Endothelial cell of umbilical vein (primary cell): ENCODE results near the gene LAG3.

Source experiments
- EZH2 ChIP-seq: IDR thresholded peaks from 2 replicates; pipeline ENCODE4 v1.6.1; 2012; ENCODE audit warnings: borderline replicate concordance, low read depth, mild to moderate bottlenecking, moderate library complexity, low read length, inconsistent platforms; ENCODE audit not compliant: severe bottlenecking
- FOS ChIP-seq: IDR thresholded peaks from 2 replicates; pipeline ENCODE4 v1.6.1; 2011; ENCODE audit warnings: mild to moderate bottlenecking, low read length, moderate library complexity, borderline replicate concordance; ENCODE audit not compliant: insufficient read depth
- JUN ChIP-seq: IDR thresholded peaks from 2 replicates; pipeline ENCODE4 v1.6.1; 2011; ENCODE audit warnings: borderline replicate concordance, low read depth; ENCODE audit not compliant: insufficient read length, insufficient read depth
- MYC ChIP-seq: IDR thresholded peaks from one replicate; pipeline ENCODE4 v1.6.1; 2011; ENCODE audit warnings: mild to moderate bottlenecking, low read depth, low read length
- POLR2A ChIP-seq: IDR thresholded peaks from 2 replicates; pipeline ENCODE4 v1.6.1; 2012; ENCODE audit warnings: low read depth, mild to moderate bottlenecking, control low read depth, low read length
- POLR2AphosphoS5 ChIP-seq: IDR thresholded peaks from 2 replicates; pipeline ENCODE4 v1.6.1; 2012; ENCODE audit warnings: low read depth, mild to moderate bottlenecking, control low read depth, low read length, moderate library complexity; ENCODE audit not compliant: insufficient read depth
- TF ChIP-seq, protein P1 (sequence below), 2 donors: IDR thresholded peaks; 1 replicate in 1 of 2; 2 replicates in 1 of 2; pipeline ENCODE4 v1.5.1; 2011; ENCODE audit warnings: low read length in 2 of 2, mild to moderate bottlenecking in 2 of 2, moderate library complexity in 2 of 2, control low read depth in 1 of 2, inconsistent platforms in 1 of 2, low read depth in 1 of 2; ENCODE audit not compliant: insufficient read depth in 1 of 2; ENCODE audit errors: extremely low read depth in 1 of 2
- TF ChIP-seq, protein P2 (sequence below): IDR thresholded peaks from 2 replicates; pipeline ENCODE4 v1.6.1; 2011; ENCODE audit not compliant: insufficient read depth, insufficient read length

DNA sequence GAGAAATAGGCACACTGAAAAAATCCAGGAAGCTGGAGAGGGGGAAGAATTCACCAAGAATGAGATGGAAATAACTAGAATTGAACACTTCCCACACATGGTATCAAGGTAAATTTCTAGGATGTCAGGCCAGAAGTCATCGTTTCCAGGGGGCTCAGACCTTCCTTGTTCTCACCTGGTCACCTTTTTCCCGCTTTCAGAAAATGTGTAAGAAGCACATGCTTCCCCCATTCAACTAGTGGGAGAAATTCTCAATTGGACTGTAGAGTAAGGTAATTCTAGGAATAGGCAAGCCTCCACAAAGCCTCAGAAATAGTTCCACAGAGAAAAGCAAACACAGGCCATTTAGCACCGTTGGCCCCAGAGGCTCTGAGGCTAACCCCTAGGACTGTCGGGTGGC, 8.9 kb upstream of the LAG3 start:
- TF ChIP-seq, protein P1, sequence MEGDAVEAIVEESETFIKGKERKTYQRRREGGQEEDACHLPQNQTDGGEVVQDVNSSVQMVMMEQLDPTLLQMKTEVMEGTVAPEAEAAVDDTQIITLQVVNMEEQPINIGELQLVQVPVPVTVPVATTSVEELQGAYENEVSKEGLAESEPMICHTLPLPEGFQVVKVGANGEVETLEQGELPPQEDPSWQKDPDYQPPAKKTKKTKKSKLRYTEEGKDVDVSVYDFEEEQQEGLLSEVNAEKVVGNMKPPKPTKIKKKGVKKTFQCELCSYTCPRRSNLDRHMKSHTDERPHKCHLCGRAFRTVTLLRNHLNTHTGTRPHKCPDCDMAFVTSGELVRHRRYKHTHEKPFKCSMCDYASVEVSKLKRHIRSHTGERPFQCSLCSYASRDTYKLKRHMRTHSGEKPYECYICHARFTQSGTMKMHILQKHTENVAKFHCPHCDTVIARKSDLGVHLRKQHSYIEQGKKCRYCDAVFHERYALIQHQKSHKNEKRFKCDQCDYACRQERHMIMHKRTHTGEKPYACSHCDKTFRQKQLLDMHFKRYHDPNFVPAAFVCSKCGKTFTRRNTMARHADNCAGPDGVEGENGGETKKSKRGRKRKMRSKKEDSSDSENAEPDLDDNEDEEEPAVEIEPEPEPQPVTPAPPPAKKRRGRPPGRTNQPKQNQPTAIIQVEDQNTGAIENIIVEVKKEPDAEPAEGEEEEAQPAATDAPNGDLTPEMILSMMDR (IDR thresholded peaks at IDR 0.05; ENCODE audit: extremely low read depth in 1 of 2, insufficient read depth in 1 of 2, low read depth in 1 of 2, low read length in 2 of 2), result no peak
- TF ChIP-seq POLR2A (no peak), EZH2 (no peak), JUN (no peak), POLR2AphosphoS5 (no peak), MYC (no peak), FOS (no peak)
- TF ChIP-seq, protein P2, sequence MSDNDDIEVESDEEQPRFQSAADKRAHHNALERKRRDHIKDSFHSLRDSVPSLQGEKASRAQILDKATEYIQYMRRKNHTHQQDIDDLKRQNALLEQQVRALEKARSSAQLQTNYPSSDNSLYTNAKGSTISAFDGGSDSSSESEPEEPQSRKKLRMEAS, result no peak
